GM18858 (cell line): ENCODE measurements around the gene PAOX.
"Not testable (repeated sequence)": the region's sequence is repeated elsewhere in the genome, so short reads cannot be mapped to it uniquely, and the experiment has no call there.

ENCODE experiments used
- ATAC-seq: cut with Tn5 transposase; IDR thresholded peaks from one replicate; pipeline ENCODE4 v1.9.1; 2021; ENCODE audit not compliant: unreplicated experiment

The PAOX gene

DNA sequence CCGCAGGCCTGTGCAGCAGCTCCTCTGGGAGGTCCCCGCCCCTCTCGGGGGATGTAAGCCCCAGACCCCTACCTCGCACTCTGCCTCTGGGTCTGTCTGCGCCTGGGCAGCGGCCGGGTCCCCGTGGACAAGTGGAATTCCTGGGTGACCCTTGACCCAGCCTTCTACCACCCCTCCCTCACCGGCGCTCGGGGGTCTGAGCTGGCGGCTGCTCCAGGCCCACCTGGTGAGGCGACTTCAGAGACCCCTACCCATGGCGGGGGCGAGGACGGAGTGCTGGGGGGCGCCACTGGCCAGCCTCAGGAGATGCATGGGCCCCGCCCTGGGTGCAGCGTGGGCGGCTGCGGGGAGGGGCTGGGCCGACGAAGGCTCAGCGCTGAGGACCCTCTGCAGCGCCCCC, 53.7 kb downstream of the PAOX start:
- not testable (repeated sequence) for ATAC-seq

DNA sequence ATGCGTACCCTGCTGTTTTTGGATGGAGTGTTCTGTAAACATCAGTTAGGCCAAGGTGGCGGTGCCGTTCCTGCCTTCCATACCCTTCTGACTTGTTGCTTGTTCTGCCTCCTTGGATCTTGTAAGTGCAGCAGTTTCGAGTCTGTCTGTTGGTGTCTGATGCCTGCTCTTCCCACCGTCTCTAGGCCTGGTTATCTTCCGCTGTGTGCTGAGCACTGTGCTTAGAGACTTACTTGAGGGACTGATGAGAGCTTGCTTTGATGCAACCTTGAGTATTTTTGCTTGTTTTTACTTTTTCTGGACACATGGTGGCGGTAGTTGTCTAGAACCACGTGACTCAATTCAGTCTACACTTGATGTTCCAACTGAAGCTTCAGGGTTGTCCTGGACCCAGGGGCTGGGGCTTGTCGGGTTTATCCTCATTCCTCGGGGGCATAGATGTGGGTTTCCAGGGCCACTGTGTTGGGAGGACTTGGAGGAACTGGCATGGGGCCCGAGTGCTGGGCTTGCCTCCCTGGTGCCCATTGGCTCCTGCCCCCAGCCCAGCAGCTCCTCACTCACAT, 59.7 kb downstream of the PAOX start:
- ATAC-seq = no peak

DNA sequence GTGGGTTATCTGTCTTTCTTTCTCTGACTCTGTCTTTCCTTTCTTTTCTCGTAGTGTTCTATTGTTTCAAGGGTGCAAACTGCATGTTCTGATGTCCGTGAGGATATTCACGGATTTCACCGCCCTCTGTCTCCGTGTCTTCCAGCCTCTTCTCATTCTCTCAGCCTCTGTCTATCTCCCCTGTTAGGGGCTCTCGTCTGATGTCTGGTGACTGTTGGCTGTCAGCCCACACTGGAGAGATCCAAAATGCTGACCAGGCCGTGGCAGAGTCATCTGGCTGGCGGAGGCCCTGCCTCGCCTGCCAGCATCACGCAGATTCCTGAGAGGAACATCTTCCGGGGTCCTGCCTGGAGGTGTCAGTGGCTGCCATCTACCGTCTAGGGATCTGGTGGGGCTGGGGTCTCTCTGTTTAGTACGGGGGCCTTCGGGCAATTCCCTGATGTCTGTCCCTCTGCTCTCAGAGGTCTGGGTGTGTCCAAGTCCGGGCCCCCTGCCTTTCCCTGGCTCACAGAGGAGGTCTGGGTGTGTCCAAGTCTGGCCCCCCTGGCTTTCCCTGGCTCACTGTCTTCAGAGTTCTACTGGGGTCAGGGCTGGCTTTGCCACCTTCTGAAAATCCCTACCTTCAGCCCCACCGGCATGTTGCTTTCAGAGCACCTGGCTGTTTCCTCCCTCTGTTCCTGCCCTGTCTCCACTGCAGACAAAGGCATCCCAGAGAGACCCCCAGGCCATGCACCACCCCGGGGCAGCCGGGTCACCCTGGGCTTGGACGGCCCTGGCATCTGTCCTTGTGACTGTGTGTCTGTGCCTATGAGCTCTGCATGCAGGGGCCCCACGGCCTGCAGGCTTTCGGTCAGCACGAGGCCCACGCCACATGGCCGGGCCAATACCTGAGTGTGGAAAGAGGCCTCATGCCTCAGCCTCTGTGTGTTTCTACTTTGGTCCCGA, 60.7 kb downstream of the PAOX start:
- ATAC-seq = no peak

DNA sequence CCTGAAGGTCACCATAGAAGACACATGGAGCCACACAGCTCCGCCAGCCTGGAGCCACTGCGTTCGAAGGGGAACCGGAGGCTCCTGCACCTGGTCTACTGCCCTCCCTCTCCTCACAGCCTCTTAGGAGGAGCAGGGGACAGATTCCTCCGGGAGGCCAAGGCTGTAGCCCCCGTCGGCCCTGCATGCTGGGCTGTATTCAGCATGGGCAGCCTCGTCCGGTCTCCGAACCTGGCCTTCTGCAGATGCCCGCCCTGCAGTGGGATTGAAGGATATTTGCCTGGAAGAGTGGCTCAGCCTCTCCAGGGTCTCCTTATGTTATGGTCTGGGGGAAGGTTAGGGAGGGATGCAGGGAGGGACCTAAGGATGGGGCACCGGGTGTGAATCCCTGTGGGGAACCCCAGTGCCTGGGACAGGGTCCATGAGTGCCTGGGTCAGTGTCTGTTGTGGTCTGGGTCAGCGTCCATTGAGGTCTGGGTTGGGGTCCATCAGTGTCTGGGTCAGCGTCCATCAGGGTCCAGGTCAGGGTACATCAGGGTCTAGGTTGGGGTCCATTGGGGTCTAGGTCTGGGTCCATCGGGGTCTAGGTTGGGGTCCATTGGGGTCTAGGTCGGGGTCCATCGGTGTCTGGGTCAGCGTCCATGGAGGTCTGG, 61.7 kb downstream of the PAOX start:
- no peak for ATAC-seq
